T-helper 22 cell (primary cell): ENCODE data around the gene PLCH1.

ENCODE experiments used
- DNase-seq: peaks from one replicate; pipeline ENCODE4 v3.0.0-alpha.2; 2020; ENCODE audit warnings: low read depth

PLCH1 gene

GRCh38 chr3:155382396-155383042 is 362.4 kb downstream of the PLCH1 start:
- DNase-seq: no peak

DNA sequence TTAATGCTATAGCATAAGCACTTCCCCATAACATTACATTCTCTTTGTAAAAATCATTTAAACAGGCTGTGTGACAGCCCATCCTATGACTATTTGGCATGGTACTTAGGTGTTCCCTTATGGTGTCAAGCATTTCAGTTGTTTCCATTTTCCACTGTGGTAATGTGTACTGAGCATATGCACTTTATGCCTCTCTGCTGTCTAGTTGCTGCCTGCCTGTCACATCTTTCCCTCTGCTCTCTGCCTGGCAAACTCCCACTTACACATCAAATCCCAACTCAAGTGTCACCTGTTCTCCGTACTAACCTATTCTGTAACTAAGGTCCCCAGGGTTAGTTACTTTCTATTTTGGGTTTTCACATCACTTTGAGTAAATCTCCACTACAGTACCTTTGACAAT is 367.0 kb downstream of the PLCH1 start:
- DNase-seq: no peak

- DNase-seq: no peak
Observed at GRCh38 chr3:155377071-155377470, 367.8 kb downstream of the PLCH1 start.

DNA sequence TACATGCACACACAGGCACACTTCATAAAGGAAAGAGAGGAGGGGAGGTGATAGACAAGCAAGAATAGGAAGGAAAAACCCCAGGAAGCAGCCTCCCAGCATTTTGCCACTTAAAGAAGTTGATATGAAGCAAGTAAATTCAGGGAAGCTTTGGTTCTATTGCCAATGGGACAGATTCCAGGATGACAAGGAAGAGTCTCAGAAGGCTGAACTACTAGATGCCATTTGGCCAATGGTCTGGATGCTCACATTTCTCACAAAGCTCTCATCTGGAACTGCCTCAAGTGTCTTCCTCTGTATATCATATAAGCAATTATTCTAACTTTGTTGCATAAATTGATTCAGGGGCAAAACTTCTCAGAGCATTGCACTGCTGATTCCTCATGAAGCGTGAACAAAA is 372.6 kb downstream of the PLCH1 start:
- DNase-seq: no peak

- no peak for DNase-seq
Observed at GRCh38 chr3:155370764-155371503, 373.9 kb downstream of the PLCH1 start.

DNA sequence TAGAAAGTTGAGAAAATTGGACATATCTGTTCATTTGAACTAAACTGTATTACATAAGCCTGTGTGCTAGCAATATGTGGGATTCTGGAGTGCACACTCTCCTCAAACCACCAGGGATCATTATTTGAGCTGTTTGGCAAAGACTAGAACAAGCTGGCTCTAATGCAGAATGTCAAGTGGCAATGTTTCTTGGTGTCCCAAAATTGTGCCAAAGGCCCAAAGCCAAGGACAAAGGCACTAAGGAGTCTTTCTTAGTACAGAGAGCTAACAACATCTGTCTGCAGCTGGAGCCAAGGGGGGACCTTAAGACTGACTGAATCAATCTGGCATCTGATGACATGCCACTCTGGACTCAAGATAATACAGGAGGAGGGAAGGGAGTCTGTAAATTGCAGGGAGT is 374.7 kb downstream of the PLCH1 start:
- DNase-seq: no peak

DNA sequence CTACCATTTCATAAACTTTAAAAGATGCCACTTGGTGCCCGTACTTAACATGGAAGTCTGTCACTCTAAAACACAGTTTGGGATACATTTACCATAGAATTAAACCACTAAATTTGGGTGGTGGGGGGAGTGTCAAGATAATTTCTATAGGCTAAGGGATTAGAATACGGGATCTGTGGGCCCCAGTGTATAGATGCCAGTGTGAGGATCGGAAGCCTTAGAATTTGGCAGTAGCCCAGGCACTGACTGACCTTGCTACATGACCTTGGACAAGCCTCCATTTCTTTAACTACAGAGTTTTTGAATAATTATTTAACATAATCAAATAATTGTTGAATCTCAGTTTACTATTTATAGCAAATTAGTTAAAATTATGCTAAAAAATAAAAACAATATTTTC is 375.1 kb downstream of the PLCH1 start:
- DNase-seq: no peak

DNA sequence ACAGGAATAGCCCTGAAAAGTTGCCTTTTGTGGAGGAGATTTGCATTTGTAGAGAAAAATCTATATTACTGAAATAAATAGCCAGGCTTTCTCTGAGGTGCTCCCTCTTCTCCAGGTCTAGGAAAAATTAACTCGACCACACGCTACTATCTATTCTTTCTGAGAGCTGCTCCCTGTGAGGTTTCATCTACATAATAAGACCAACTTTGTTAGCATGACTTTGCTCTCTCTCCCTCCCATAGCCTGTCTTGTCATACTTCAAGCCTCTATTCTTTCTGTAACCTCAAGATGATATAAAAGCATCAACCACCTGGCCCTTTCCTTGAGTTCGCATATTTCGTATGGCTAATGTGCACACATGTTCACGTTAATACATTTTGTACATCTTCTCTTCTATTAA is 375.6 kb downstream of the PLCH1 start:
- DNase-seq: no peak

DNA sequence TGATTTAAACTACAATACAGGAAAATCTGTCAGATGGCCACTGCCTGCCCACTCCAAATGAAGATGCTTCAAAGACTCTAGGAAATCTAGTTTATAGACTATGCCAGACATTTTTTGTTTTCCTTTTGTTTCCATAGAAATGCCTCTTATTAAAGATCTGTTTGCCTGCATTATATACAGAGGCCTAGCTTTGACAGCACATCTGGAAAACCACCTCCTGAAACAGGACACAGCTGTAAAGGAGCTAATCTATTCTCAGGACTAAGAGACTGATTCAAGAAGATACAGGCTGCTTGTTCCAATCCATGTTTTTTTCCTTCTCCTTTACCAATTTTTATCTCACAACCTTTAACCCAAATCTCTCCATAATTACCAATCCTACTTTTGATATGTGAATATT is 376.1 kb downstream of the PLCH1 start:
- no peak for DNase-seq

GRCh38 chr3:155367506-155367905 is 377.4 kb downstream of the PLCH1 start:
- no peak for DNase-seq

GRCh38 chr3:155365178-155365783 is 379.6 kb downstream of the PLCH1 start:
- no peak for DNase-seq

GRCh38 chr3:155364492-155364891 is 380.4 kb downstream of the PLCH1 start:
- no peak for DNase-seq

DNA sequence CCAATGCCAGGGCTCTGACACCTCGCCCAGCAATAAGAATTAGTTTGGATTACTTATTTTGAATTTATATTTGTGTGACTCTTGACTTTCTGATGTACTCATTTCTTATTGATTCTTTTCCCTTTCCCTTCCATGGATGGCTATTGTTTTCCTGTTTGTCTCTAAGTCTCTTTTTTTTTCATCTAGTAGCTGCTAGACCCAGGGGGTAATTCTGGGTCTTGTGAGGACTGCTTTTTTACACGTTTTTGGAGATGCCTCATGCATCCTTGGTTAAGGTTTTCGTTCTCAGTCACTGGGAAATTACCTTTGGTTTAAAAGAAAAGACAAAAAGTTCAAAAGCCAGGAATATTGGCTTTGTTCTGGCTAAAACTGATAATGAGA is 381.2 kb downstream of the PLCH1 start:
- DNase-seq: no peak

DNA sequence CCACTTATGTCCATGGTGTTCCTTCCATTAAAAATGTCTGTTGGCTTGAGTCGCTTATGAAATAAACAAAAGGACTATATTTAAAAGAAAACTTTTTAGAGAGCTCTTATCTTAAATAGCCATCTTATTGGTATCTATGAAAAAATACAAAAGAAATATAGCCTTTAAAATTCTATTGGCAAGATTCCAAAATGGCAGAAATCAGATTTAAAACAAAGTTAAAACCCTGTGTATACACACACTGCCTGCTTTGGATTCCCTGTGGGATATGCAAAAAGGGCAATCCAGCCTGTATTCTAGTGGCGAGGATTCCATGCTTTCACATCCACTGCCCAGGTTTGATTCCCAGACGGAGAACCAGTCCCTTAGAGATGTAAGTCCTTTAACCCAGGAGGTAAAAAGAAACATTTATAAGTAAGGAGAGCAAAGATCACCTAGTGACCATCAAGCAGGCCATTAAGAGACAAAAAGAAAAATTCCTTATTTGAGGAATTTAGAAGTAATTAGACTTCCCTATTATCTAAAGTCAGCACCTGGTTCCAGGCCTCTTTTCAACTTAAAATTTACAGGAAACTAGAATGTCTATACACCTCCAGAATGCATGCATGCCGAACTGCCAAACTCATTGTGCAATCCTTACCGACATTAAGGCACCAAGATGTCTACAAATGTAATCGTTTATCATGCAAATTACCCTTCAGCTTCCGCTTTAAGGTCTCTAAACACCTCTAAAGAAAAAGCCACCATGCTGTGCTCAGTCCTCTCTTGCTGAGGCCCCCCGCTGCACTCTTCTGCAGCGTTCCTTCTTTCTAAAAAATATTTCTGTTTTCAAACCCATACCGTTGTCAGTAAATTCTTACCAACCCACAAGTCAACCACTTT is 381.8 kb downstream of the PLCH1 start:
- DNase-seq: no peak

- DNase-seq: no peak
Observed at GRCh38 chr3:155360281-155360680, 384.6 kb downstream of the PLCH1 start.

- no peak for DNase-seq
Observed at GRCh38 chr3:155356594-155357370, 388.1 kb downstream of the PLCH1 start.

- no peak for DNase-seq
Observed at GRCh38 chr3:155354658-155355057, 390.2 kb downstream of the PLCH1 start.

- DNase-seq: no peak
Observed at GRCh38 chr3:155352900-155353490, 391.9 kb downstream of the PLCH1 start.

- DNase-seq: no peak
Observed at GRCh38 chr3:155350571-155350970, 394.3 kb downstream of the PLCH1 start.

DNA sequence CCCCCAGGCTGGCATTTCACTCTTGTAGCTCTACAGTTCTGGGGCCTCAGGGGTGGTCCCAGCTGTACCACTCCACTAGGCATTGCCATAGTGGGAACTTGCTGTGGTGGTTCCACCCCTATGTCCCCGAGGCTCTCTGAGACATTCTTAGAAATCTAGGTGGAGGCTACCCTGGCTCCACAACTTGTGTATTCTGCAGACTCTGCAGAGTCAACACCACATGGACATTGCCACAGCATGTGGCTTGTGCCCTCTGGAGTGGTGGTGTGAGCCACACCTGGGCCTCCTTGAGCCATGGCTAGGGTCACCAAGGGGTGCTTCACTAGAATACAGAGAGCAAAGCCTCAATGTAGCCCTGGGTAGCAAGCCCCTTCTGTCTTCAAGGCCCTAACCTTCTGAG is 397.0 kb downstream of the PLCH1 start:
- DNase-seq: no peak

GRCh38 chr3:155342344-155342743 is 402.5 kb downstream of the PLCH1 start:
- DNase-seq: no peak
